Muscle layer of duodenum (tissue), 2 donors: ENCODE measurements around the gene GCNT2.
"Not testable (repeated sequence)": the region's sequence is repeated elsewhere in the genome, so short reads cannot be mapped to it uniquely, and the experiment has no call there.

ENCODE experiments used
- H3K27ac ChIP-seq: one replicate; pipeline ENCODE4 v1.7.0; 2013; ENCODE audit warnings: mild to moderate bottlenecking, low read length
- H3K27me3 ChIP-seq: one replicate; pipeline ENCODE4 v1.7.0; 2013; ENCODE audit warnings: low read depth, mild to moderate bottlenecking, control low read depth, low read length
- H3K36me3 ChIP-seq, 2 donors: one replicate each; pipeline ENCODE4 v1.7.0; 2013; ENCODE audit warnings: low read length in 2 of 2, control low read depth in 1 of 2, mild to moderate bottlenecking in 1 of 2; ENCODE audit not compliant: insufficient read depth in 2 of 2, control insufficient read depth in 1 of 2
- H3K4me1 ChIP-seq, 2 donors: one replicate each; pipeline ENCODE4 v1.7.0; 2013; ENCODE audit warnings: low read length in 2 of 2, mild to moderate bottlenecking in 2 of 2, control low read depth in 1 of 2, moderate library complexity in 1 of 2; ENCODE audit not compliant: insufficient read depth in 2 of 2, control insufficient read depth in 1 of 2
- H3K4me3 ChIP-seq, 2 donors: one replicate each; pipeline ENCODE4 v1.7.0; 2013; ENCODE audit warnings: low read length in 2 of 2, low read depth in 1 of 2, mild to moderate bottlenecking in 1 of 2
- H3K9me3 ChIP-seq, 2 donors: one replicate each; pipeline ENCODE4 v1.7.0; 2013; ENCODE audit warnings: low read length in 2 of 2, control low read depth in 1 of 2, mild to moderate bottlenecking in 1 of 2; ENCODE audit not compliant: control insufficient read depth in 1 of 2
- donor health status: healthy.

The GCNT2 gene

GRCh38 chr6:10516953-10517352 is 4.2 kb upstream of the GCNT2 start:
- Histone ChIP-seq H3K4me1 (no peaks in the 10 kb centered on the region), H3K27ac (no peak overlapping the region), H3K36me3 (no peaks in the 10 kb centered on the region), H3K27me3 (no peaks in the 10 kb centered on the region), H3K4me3 (no peak overlapping the region), H3K9me3 (no peaks in the 10 kb centered on the region)

- no peaks in the 10 kb centered on the region for H3K4me1 ChIP-seq
- H3K9me3 ChIP-seq: no peaks in the 10 kb centered on the region
- H3K27me3 ChIP-seq: no peaks in the 10 kb centered on the region
- no peak overlapping the region for H3K4me3 ChIP-seq
- H3K36me3 ChIP-seq: no peaks in the 10 kb centered on the region
- no peak overlapping the region for H3K27ac ChIP-seq
Observed at GRCh38 chr6:10518557-10519407, 2.4 kb upstream of the GCNT2 start.

- not testable (repeated sequence) for H3K9me3 ChIP-seq, H3K4me1 ChIP-seq, H3K4me3 ChIP-seq, H3K36me3 ChIP-seq, H3K27ac ChIP-seq, H3K27me3 ChIP-seq
Observed at GRCh38 chr6:10519408-10519697, 1.8 kb upstream of the GCNT2 start.

- Histone ChIP-seq H3K4me3 (no peak overlapping the region), H3K36me3 (no peaks in the 10 kb centered on the region), H3K27me3 (no peaks in the 10 kb centered on the region), H3K4me1 (no peaks in the 10 kb centered on the region), H3K9me3 (no peaks in the 10 kb centered on the region), H3K27ac (peak overlapping the region; percentile 81)
Observed at GRCh38 chr6:10520468-10520867, 683 bp upstream of the GCNT2 start.

- Histone ChIP-seq H3K9me3 (no peaks in the 10 kb centered on the region), H3K27ac (peak overlapping the region; percentile 81), H3K4me3 (peak overlapping the region; percentile 21 to 38), H3K27me3 (no peaks in the 10 kb centered on the region), H3K36me3 (no peaks in the 10 kb centered on the region), H3K4me1 (no peaks in the 10 kb centered on the region)
Observed at GRCh38 chr6:10522929-10523573, 1.9 kb downstream of the GCNT2 start.

GRCh38 chr6:10526156-10526555 is 5.0 kb downstream of the GCNT2 start:
- Histone ChIP-seq H3K4me3 (no peak overlapping the region), H3K27me3 (no peaks in the 10 kb centered on the region), H3K27ac (no peak overlapping the region), H3K36me3 (peaks cover 0 to 5% of the 10 kb centered on the region in 2 donors), H3K9me3 (no peaks in the 10 kb centered on the region), H3K4me1 (no peaks in the 10 kb centered on the region)

- Histone ChIP-seq H3K9me3 (no peaks in the 10 kb centered on the region), H3K4me3 (peak overlapping the region; percentile 40 to 67), H3K36me3 (peaks cover 0 to 5% of the 10 kb centered on the region in 2 donors), H3K27ac (peak overlapping the region; percentile 80), H3K27me3 (no peaks in the 10 kb centered on the region), H3K4me1 (no peaks in the 10 kb centered on the region)
Observed at GRCh38 chr6:10528158-10528981, 7.2 kb downstream of the GCNT2 start.

- no peaks in the 10 kb centered on the region for H3K9me3 ChIP-seq
- H3K4me3 ChIP-seq: peak overlapping the region; percentile 40 to 67
- no peaks in the 10 kb centered on the region for H3K4me1 ChIP-seq
- no peaks in the 10 kb centered on the region for H3K27me3 ChIP-seq
- peak overlapping the region; percentile 80 for H3K27ac ChIP-seq
- H3K36me3 ChIP-seq: peaks cover 0 to 5% of the 10 kb centered on the region in 2 donors
Observed at GRCh38 chr6:10529231-10529801, 8.2 kb downstream of the GCNT2 start.

GRCh38 chr6:10529828-10530374 is 8.8 kb downstream of the GCNT2 start:
- not testable (repeated sequence) for H3K36me3 ChIP-seq, H3K27me3 ChIP-seq, H3K4me1 ChIP-seq, H3K9me3 ChIP-seq
- H3K4me3 ChIP-seq: peak overlapping the region in 1 of 2 donors; percentile 67
- peak overlapping the region; percentile 80 for H3K27ac ChIP-seq

- Histone ChIP-seq H3K4me3 (peak overlapping the region in 1 of 2 donors; percentile 61), H3K27ac (peak overlapping the region; percentile 29), H3K36me3 (peaks cover 0 to 5% of the 10 kb centered on the region in 2 donors), H3K27me3 (no peaks in the 10 kb centered on the region), H3K9me3 (no peaks in the 10 kb centered on the region), H3K4me1 (no peaks in the 10 kb centered on the region)
Observed at GRCh38 chr6:10531503-10531902, 10.4 kb downstream of the GCNT2 start.

GRCh38 chr6:10531942-10532341 is 10.8 kb downstream of the GCNT2 start:
- peaks cover 0 to 5% of the 10 kb centered on the region in 2 donors for H3K36me3 ChIP-seq
- H3K4me3 ChIP-seq: peak overlapping the region in 1 of 2 donors; percentile 61
- no peaks in the 10 kb centered on the region for H3K27me3 ChIP-seq
- H3K9me3 ChIP-seq: no peaks in the 10 kb centered on the region
- H3K4me1 ChIP-seq: no peaks in the 10 kb centered on the region
- peak overlapping the region; percentile 29 for H3K27ac ChIP-seq
